BJ (cell line): ENCODE measurements around the gene CFDP1. TPM values are rescaled to one million over a fixed set of nuclear protein-coding genes. Genes with fewer than 3 reads are reported as not detected.

ENCODE experiments used
- CTCF ChIA-PET: fragments of 350-600 bp; formaldehyde crosslinking; extraction: SDS; loops from one replicate; lab custom pipeline; 2021; ENCODE audit warnings: antibody characterized with exemption, inconsistent platforms; lab: Yijun Ruan, JAX
- POLR2A ChIA-PET: fragments of 300-600 bp; sonication (Branson Sonifier 250); formaldehyde crosslinking; extraction: SDS; loops from one replicate; lab custom pipeline; 2021; ENCODE audit warnings: antibody characterized with exemption; lab: Charles Lee
- DNase-seq: peaks from one replicate; pipeline ENCODE4 v3.0.0-alpha.2; 2011; ENCODE audit warnings: low read depth
- H3K27me3 ChIP-seq: 2 replicates; pipeline ENCODE4 v1.6.0; 2011; ENCODE audit warnings: low read length; ENCODE audit not compliant: control insufficient read depth, insufficient read depth
- H3K36me3 ChIP-seq: 2 replicates; pipeline ENCODE4 v1.5.1; 2011; ENCODE audit warnings: low read length; ENCODE audit not compliant: control insufficient read depth, insufficient read depth
- H3K4me3 ChIP-seq: 2 replicates; pipeline ENCODE4 v1.5.1; 2011; ENCODE audit warnings: low read depth, mild to moderate bottlenecking, control low read depth, low read length
- polyA plus RNA-seq: library from polyadenylated mRNA; depleted of rRNA; stranded (reverse); fragments of >200 nt; gene quantifications from 2 replicates; pipeline ENCODE4 v1.2.3, GENCODE V29; 2011
- TF ChIP-seq, protein P1 (sequence below): IDR thresholded peaks from 2 replicates; pipeline ENCODE4 v1.5.1; 2011; ENCODE audit warnings: low read depth, mild to moderate bottlenecking, control low read depth, inconsistent platforms, low read length, moderate library complexity; ENCODE audit not compliant: insufficient read depth

The CFDP1 gene
- polyA plus RNA-seq, 1 experiment: 10.9 TPM

DNA sequence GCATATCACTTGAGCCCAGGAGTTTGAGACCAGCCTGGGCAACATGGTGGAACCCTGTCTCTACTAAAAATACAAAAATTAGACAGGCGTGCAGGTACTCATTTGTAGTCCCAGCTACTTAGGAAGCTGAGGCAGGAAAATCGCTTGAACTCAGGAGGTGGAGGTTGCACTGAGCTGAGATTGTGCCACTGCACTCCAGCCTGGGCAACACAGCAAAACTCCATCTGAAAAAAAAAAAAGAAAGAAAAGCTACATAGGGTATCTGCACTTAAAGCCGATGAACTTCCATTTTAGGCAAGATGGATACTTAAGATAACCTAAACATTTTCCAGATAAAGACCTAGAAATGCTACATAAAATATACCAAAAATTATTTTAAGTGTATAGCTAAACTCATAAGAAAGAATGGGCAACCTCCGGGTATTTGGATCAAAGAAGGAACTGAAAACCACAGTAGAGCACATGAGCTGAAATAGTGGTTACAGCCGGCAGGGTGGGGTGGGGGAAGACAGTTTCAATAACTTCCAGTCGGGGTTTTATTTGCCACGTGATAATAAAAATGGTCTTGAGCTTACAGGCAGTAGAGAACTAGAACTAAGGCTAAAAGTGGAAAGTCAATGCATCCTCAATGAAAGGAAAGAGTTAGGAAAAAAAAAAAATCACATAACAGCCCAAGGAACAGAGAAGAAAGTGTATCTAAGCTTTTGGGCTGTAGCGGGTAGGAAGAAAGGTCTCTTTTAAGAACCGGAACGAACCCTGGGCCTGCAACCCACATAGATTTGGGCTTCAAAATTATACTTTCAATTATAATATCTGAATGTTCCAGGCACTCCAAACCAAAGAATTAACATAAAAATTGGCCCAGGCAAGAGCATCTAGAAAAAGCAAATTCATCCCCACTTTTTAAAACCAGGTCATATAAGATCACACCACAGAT lies 53.1 kb downstream of the CFDP1 start:
- Histone ChIP-seq H3K27me3 (no peaks in the 10 kb centered on the region), H3K36me3 (no peaks in the 10 kb centered on the region), H3K4me3 (no peak overlapping the region)
- TF ChIP-seq, protein P1, sequence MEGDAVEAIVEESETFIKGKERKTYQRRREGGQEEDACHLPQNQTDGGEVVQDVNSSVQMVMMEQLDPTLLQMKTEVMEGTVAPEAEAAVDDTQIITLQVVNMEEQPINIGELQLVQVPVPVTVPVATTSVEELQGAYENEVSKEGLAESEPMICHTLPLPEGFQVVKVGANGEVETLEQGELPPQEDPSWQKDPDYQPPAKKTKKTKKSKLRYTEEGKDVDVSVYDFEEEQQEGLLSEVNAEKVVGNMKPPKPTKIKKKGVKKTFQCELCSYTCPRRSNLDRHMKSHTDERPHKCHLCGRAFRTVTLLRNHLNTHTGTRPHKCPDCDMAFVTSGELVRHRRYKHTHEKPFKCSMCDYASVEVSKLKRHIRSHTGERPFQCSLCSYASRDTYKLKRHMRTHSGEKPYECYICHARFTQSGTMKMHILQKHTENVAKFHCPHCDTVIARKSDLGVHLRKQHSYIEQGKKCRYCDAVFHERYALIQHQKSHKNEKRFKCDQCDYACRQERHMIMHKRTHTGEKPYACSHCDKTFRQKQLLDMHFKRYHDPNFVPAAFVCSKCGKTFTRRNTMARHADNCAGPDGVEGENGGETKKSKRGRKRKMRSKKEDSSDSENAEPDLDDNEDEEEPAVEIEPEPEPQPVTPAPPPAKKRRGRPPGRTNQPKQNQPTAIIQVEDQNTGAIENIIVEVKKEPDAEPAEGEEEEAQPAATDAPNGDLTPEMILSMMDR: no peak
- CTCF ChIA-PET: interaction anchor here (1.3 to 3.6 kb wide), 3 partner anchors 131 to 147 kb away, joined by 3 to 21 read pairs (median 3); no protein-coding TSS in a partner anchor
- no peak for DNase-seq
- POLR2A ChIA-PET: interaction anchor here (0.6 kb wide), 1 partner anchor 137 kb away, joined by 3 read pairs; no protein-coding TSS in a partner anchor

DNA sequence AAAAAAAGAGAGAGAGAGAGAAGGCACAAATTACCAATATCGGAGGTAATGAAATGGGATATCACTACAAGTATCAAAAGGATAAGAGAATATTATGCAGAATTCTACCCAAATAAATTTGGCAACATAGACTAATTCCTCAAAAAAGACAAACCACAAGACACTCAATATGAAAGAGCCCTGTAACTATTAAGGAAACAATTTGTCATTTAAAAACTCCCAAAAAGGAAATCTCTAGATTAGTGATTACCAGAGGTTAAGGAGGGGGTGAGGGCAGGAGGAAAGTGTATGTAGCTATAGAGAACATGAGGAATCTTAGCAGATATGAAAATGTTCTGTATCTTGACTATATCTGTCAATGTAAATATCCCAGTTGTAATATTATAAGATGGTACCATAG lies 54.0 kb downstream of the CFDP1 start:
- CTCF ChIA-PET: interaction anchor here (3.6 kb wide), 1 partner anchor 146 kb away, joined by 21 read pairs; no protein-coding TSS in a partner anchor
- Histone ChIP-seq H3K27me3 (no peaks in the 10 kb centered on the region), H3K36me3 (no peaks in the 10 kb centered on the region), H3K4me3 (no peak overlapping the region)
- TF ChIP-seq, protein P1: no peak
- no peak for DNase-seq
- POLR2A ChIA-PET: no interaction called here

DNA sequence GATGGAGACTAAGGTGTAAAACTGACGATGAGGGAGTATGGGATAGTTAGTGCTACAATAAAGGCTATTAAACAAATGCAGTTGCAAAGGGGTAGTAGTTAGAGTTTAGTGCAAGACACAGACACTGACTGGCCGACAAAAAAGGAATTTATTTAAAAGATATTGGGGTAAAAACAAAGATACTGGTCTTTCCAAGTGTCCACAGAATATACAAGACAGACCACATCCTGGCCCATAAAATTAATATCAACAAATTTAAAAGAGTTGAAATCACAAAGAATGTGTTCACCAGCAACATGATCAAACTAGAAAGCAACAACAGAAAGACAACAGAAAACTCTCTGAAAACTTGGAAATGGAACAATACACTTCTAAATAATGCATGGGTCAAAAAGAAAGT lies 54.7 kb downstream of the CFDP1 start:
- Histone ChIP-seq H3K36me3 (no peaks in the 10 kb centered on the region), H3K27me3 (no peaks in the 10 kb centered on the region), H3K4me3 (no peak overlapping the region)
- TF ChIP-seq, protein P1: no peak
- ChIA-PET POLR2A (interaction anchor here (0.5 to 1.0 kb wide), 2 partner anchors 73 to 139 kb away, joined by 3 read pairs; no protein-coding TSS in a partner anchor), CTCF (interaction anchor here (0.7 to 3.6 kb wide), 5 partner anchors 14 to 145 kb away, joined by 3 to 21 read pairs (median 3); no protein-coding TSS in a partner anchor)
- DNase-seq: no peak

DNA sequence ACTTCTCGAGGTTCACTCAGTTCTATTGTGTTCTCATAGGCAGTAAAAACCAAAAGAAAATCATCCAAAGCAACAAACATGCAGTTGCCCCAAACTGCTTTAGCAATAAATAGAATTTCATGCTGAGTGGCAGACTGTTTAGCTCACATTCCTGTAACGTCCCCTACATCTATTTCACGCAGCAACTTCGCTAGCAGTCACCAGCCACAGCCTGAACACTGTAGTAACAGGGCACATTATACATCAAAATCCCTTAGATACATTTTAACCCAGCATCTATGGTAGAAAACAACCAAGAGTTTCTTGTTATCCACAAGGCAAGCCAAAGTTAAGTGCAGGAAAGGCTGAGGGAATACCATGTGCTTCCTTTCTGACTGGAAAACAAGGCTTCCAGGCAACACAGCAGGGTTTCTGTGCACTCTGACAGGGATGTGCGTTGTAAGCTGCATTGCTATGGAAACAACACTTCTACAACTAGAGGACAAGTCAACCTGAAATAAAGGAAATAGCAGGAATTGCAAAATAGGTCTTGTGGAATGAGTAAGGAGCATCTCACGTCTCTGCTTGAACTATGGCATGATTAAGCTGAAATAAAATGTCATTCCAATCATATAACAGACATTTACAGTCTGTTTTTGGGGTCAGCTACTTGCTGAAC lies 55.4 kb downstream of the CFDP1 start:
- TF ChIP-seq, protein P1: no peak
- Histone ChIP-seq H3K27me3 (no peaks in the 10 kb centered on the region), H3K36me3 (no peaks in the 10 kb centered on the region), H3K4me3 (no peak overlapping the region)
- peak; percentile 98 for DNase-seq
- ChIA-PET POLR2A (interaction anchor here (0.5 to 1.0 kb wide), 2 partner anchors 73 to 139 kb away, joined by 3 read pairs; no protein-coding TSS in a partner anchor), CTCF (interaction anchor here (0.7 to 3.6 kb wide), 7 partner anchors 11 to 180 kb away, joined by 3 to 21 read pairs (median 3); no protein-coding TSS in a partner anchor)
